Ammon's horn (tissue), 1 donor: Measurements from ENCODE around the gene PSMA4.
"Not testable (repeated sequence)": the region's sequence is repeated elsewhere in the genome, so short reads cannot be mapped to it uniquely, and the experiment has no call there.

Source experiments
- DNase-seq: peaks from one replicate; pipeline ENCODE4 v3.0.0-alpha.2; 2016; ENCODE audit warnings: low spot score

PSMA4 gene

DNA sequence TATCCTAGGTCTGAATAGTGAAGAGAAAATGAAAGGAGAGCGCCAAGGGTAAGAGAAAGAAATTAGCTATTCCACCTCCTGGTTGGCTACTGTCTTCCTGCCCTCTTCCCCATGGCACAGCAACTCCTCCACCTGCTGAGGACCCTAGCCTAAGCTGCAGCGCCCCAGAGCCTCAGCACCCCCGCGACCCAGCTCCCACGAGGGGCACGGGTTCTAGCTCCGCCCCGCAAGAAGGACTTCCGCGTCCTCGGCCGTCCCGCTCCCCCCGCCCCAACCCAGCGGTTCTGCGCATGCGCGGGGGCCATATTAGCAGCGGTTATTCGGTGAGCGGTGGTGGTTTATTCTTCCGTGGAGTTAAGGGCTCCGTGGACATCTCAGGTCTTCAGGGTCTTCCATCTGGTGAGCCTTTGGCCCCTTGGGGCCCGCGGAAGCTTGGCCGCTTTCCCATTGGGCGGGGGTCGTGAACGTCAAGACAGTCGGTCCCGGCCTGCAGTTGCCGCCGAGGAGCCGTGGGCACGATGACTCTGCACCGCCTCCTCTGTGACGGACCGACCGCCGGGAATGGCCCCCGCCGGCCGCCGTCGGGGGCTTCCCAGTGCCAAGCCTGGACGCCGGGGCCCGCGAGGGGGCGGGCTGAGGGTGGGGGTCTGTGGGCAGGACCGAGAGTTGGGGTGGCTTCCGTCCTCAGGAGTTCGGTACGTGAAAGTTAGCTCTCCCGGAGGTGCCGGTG lies at the start of gene PSMA4:
Gene PSMA4, plus strand, starts transcription at position 304 of the 730 bp plus-strand sequence. CDS start 1,484 bp downstream, outside the sequence.
- DNase-seq, result peak; percentile 90

DNA sequence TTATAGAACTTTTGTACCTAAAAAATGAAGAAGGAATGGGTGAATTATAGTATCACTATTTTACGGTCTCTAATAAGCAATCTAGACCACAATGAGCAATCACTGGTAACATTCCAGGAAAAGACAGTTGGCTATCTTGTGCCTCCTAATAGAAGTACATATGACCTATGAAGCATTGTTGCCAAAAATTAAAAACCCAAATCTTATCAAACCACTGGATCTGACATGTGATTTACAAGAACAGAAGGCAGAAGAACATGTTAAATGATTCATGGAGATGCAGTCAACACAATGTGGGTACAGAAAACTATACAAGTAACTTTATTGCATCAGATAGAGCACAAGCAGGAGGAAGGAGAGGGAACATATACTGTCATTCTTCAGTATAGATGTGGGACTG lies 47.4 kb upstream of the PSMA4 start:
- no peak for DNase-seq

DNA sequence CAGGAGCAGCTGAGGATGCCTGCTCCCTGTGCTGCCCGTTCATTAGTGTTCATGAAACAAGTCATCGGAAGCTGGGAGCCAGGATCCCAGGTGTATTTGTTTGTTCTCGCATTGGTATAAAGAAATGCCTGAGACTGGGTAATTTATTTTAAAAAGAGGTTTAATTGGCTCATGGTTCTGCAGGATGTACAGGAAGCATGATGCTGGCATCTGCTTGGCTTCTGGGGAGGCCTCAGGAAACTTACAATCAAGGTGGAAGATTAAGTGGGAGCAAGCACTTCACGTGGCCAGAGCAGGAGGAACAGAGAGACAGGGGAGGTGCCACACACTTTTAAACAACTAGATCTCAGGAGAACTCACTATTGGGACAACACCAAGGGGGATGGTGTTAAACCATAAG lies 38.4 kb upstream of the PSMA4 start:
- DNase-seq, result no peak

GRCh38 chr15:78502641-78503040 lies 37.6 kb upstream of the PSMA4 start:
- no peak for DNase-seq

DNA sequence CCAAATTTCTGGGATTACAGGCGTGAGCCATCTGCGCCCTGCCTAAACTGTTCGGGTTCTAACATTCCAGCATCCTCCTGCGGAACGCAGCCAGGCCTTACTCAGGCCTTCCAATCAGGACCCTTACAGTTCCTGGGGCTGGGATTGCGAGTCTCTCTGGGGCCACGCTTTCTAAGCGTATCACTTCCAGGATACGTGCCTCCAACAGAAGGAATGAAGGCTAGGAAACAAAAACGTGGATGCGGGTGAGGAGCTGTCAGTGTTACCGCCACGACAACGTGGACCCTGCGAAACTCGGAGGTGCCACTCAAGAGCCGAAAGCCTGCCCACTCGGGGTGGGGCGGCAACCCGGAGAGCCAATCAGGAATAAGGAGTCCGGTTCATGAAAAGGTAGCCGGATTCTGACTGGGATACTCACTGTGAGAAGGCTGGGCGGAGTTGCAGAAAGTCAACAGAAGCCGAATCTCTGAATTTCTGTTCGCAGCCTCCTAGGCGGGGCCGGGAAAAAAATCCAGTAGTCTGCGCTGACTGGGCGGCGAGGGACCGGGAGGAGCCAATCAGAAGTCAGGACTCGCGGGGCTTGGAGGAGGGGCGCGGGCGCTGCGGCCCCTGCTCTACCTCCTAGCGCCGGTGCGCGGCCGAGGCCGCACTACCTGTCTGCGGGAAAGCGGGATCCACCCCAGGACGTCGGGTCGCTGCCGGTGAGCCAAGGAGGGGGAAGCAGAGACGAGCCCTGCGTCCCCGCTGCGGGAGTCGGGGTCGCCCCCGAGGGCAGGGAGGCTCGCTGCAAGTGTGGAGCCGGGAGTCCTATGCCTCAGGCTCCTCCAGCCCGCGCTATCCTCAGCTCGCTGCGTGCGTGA lies 33.0 kb upstream of the PSMA4 start, which contains the start of gene HYKK:
Gene HYKK, plus strand, starts transcription at position 607 of the 860 bp plus-strand sequence. CDS start 5,512 bp downstream, outside the sequence.
- peak; percentile 96 for DNase-seq

- no peak for DNase-seq
Observed at GRCh38 chr15:78507831-78508160, 32.4 kb upstream of the PSMA4 start.

- no peak for DNase-seq
Observed at GRCh38 chr15:78508272-78508671, 32.0 kb upstream of the PSMA4 start.

DNA sequence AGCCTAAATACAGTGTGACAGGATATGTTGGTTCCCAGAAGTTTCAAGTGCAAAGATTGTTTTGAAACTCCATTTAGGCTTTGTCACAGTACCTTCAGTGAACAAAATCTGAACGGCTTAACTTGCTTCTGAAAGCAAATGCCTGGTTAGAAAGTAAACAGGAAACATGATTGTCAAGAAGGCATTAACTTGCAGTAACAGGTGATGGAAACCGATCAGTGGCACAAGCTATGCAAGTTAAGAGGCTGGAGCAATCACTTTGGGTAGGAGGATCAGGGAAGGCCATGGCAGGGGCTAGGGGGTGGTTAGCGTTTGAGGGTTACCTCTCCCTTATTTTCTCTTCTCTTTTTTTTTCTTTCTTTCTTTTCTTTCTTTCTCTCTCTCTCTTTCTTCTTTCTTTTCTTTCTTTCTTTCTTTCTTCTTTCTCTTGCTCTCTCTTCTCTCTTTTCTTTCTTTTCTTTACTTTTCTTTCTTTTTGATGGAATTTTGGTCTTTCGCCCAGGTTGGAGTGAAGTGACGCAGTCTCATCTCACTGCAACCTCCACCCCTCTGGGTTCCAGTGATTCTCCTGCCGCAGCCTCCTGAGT lies 30.4 kb upstream of the PSMA4 start:
- DNase-seq, result no peak

GRCh38 chr15:78520035-78520434 lies 20.2 kb upstream of the PSMA4 start:
- not testable (repeated sequence) for DNase-seq

DNA sequence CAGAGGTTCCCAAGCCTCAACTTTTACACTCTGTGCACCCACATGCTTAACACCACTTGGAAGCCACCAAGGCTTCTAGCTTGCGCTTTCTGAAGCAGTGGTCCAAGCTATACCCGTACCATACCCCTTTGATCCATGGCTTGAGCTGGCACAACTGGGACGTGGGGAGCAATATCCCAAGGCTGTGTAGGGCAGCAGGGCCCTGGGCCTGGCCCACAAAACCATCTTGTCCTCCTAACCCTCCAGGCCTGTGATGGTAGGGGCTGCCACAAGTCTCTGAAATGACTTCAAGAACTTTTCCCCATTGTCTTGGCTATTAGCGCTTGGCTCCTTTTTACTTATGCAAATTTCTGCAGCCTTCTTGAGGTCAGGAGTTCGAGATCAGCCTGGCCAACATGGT lies 16.0 kb upstream of the PSMA4 start:
- no peak for DNase-seq

DNA sequence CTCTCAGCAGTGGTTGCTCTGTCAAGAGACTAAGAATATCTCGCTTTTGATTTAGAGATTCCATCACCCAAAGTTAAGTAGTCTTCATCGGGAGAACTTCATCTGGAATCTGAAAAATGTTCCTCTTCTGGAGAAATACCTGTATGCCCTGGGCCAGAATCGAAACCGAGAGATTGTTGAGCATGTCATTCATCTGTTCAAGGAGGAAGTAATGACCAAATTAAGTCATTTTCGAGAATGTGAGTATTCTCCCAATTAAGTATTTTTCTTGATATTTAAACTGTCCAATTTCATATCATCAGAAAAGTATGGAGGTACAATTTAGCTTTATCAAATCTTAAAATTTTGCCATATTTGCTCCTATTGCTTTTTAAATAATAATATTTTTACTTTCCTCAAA lies 12.9 kb upstream of the PSMA4 start:
- DNase-seq, result no peak

DNA sequence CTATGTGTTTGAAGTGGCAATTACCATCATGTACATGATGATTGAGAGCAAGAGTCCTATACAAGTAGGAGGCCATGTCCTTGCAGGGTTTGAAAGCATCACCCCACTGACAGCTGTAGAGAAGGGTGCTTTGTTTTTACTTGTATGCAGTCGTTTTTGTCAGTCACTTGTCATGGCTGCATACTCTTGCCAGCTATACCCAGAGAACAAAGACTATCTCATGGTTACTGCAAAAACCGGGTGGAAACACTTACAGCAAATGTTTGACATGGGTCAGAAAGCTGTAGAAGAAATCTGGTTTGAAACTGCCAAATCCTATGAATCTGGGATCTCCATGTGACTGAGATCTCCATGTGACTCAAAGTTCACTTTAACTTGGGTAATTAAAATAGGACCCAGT lies 6.9 kb upstream of the PSMA4 start:
- peak; percentile 52 for DNase-seq

GRCh38 chr15:78536134-78536533 lies 4.1 kb upstream of the PSMA4 start:
- DNase-seq, result no peak

DNA sequence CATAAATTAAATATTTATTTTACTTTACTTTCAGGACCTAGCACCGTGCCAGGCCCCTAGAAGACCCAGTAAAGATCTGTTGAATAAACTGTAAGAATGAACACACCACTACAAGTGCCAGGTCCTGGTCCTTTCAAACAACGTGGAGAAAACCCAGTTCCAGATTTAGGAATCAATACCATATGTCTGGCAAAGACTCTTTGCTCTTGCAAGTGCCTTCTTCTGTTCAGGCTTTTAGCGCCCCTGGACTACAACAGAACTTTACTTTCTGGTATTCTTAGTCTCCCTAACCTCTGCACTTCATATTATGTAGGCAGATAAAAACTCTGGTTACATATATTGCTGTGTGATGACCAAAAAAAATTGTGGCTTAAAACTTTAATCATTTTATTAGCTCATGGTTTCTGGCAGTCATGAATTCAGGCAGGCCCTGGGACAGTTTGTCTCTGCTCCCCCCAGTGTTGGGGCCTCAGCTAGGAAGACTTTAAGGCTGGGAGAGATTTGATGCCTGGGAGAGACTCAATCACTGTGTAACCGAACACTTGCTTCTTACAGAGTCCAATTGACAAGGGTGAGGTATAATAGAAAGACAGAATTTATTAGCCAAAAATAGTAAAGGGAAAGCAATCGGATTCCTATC lies 2.9 kb upstream of the PSMA4 start:
- DNase-seq, result no peak

DNA sequence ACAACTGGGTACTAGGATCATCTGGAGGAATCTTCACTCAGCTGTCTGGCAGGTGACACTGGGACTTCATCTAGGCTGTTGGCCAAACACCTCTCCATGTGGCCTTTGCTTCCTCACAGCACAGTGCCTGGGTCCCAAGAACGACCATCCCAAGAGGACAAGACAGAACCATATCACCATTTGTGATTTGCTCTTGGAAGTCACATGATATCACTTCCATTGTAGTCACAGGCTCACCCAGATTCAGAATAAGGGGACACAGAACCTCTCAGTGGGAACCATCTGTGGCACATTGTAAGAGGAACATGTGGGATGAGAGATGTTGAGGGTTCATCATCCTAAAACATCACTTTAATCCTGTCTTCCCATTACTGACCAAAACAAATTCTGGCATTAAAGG lies 1.9 kb upstream of the PSMA4 start:
- no peak for DNase-seq

- not testable (repeated sequence) for DNase-seq
Observed at GRCh38 chr15:78539464-78540140, 642 bp upstream of the PSMA4 start.

DNA sequence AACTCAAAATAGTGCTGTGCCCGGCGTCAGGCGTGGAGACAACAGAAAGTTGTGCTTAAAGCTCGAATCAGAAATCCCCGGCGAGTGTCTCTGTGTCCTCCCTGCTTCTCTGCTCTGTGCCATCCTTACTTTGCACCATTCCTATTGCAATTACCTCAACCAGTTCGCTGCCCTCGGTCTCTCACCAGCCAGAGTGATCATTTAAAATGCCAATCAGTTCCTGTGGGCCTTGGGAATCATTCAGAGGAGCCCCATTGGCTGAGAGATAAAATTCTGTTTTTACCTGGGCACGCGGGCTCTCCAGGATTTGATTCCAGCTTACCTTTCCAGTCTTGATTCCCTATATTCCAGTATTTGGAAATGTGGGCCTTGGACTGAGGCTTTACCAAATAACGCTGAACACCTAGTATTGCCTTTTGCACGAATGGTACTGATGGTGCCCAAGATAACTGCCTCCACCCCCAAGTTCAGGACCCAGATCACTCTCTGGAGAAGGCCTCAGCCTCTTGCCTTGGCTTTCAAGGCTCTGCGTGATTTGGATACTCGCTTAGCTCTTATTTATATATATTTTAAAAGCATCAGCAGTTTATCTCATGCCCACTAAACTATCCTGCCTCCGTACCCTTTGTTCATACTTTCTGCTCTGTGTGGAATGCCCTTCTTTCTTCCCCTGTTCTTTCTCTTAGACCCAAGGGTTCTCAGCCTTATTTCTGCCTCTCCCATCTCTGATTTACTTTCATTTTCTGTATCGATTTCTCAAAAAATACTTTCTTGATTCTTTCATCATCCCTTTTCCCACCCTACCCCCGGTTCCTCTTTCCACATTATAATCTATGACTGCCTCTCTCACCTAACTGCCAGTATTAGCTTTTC lies 863 bp downstream of the PSMA4 start:
- no peak for DNase-seq

GRCh38 chr15:78541744-78542034 lies 1.4 kb downstream of the PSMA4 start:
- no peak for DNase-seq

DNA sequence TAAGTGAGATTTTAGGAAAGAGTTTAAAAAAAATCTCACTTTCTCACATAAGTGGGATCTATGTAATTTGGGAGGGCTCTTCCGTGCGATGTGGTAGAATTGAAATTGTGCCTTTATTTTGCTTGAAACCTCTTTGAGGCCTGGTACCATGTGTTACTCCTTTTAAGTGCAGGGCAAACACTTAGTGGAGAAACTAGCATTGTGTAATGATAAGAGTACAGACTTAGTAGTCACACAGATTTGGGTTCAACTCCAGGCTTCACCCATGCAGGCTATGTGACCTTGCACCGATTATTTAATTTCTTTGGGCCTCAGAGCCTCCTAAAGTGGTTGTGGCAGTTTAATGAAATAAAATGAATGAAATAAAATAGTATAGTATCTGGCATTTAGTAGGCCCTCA lies 2.4 kb downstream of the PSMA4 start:
- no peak for DNase-seq

DNA sequence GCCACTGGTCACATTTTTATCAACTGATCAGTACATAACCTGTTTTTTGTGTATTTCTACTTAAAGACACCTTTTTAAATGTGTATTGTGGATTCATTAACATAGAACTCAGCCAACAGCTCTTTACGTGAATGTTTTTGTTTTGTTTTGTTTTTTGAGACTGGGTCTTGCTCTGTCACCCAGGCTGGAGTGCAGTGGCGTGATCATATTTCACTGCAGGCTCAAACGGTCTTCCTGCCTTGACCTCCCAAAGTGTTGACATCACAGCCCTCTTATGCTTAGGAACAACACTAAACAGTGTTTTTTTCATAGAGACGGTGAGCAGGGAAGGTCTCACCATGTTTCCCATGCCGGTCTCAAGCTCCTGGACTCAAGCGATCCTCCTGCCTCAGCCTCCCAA lies 9.9 kb downstream of the PSMA4 start:
- DNase-seq, result no peak

GRCh38 chr15:78550815-78551214 lies 10.6 kb downstream of the PSMA4 start:
- no peak for DNase-seq
